ENCODE results near the gene NEBL.

The NEBL gene

DNA sequence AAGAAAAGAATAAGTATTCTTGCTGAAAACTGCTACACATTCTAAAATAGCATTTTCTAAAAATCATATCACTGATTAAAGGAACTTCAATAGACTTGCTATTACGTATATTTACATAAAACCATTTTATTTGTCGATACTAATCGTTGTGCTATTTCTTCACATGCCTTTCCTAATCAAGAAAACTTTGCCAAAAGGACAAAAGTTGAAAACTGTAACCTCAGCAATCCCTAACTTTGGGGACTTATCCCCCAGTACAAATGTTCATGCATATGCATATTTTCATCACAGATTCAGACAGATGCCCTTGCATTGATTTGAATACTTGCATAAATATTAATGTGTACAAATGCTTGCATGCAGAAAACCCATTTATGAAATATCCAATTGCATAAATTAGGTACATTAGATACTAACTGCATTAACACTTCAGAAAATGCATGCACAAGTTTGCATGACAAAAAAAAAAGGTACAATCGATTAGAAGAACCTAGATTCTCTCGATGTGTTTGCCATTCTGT, 35.6 kb upstream of the NEBL start:
- Histone ChIP-seq H3K4me1 (ENCODE audit: control insufficient read depth, insufficient read depth, low read length) (no peaks in the 10 kb centered on the region), H3K9me3 (ENCODE audit: control insufficient read depth, insufficient read depth, low read depth, low read length) (no peaks in the 10 kb centered on the region), H3K27ac (ENCODE audit: extremely low read depth, low read depth, low read length) (no peak overlapping the region), H3K36me3 (ENCODE audit: control insufficient read depth in 2 of 2, insufficient read depth in 1 of 2, low read length in 2 of 2) (no peaks in the 10 kb centered on the region), H3K4me3 (ENCODE audit: low read depth, low read length) (no peak overlapping the region)
- ChIA-PET POLR2A (no interaction called here), CTCF (no interaction called here)
- TF ChIP-seq ZNF654 (tag by site-specific recombination; IDR thresholded peaks at IDR 0.05; ENCODE audit: low read depth) (no peak), ZNF239 (tag by site-specific recombination; IDR thresholded peaks at IDR 0.05) (no peak), OVOL3 (tag by site-specific recombination; IDR thresholded peaks at IDR 0.05) (no peak), ZNF677 (tag by site-specific recombination; IDR thresholded peaks at IDR 0.05) (no peak), ZNF433 (tag by site-specific recombination; IDR thresholded peaks at IDR 0.05; ENCODE audit: low read depth) (no peak), ZNF423 (tag by site-specific recombination; IDR thresholded peaks at IDR 0.05) (no peak), MZF1 (tag by site-specific recombination; IDR thresholded peaks at IDR 0.05; ENCODE audit: borderline replicate concordance) (no peak), ZNF549 (tag by site-specific recombination; IDR thresholded peaks at IDR 0.05) (no peak)
- TF ChIP-seq, protein P1, sequence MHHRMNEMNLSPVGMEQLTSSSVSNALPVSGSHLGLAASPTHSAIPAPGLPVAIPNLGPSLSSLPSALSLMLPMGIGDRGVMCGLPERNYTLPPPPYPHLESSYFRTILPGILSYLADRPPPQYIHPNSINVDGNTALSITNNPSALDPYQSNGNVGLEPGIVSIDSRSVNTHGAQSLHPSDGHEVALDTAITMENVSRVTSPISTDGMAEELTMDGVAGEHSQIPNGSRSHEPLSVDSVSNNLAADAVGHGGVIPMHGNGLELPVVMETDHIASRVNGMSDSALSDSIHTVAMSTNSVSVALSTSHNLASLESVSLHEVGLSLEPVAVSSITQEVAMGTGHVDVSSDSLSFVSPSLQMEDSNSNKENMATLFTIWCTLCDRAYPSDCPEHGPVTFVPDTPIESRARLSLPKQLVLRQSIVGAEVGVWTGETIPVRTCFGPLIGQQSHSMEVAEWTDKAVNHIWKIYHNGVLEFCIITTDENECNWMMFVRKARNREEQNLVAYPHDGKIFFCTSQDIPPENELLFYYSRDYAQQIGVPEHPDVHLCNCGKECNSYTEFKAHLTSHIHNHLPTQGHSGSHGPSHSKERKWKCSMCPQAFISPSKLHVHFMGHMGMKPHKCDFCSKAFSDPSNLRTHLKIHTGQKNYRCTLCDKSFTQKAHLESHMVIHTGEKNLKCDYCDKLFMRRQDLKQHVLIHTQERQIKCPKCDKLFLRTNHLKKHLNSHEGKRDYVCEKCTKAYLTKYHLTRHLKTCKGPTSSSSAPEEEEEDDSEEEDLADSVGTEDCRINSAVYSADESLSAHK (tag by site-specific recombination; IDR thresholded peaks at IDR 0.05) = no peak

DNA sequence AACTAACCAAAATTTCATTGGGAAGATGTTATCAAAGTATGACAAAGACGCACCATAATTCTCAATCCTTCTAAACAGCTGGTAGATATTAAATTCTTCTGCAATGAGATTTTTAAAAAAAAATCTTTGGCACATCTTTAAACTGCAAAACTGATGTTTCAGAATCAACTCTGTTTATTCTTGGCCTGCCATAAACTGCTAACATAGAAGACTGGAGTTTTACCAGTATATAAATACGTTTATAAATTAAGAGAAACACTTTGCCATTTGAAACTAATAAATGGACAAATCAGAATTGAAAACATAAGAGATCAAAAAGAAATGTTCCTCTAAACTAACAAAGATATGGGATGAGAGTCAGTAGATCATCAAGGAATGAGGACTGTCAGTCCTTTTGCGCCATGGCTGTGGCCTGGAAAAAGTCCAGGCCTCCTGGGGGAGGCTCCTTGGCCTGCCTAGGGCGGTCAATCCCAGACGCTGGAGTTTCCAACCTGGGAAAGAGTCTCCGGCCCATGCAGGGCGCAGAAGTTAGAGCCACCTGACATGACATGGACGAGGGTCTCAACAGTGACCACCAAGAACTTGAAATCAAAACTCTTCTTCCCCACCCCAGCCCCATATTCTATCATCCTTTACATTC, 34.2 kb upstream of the NEBL start:
- no peaks in the 10 kb centered on the region for H3K9me3 ChIP-seq (ENCODE audit: control insufficient read depth, insufficient read depth, low read depth, low read length)
- H3K27ac ChIP-seq (ENCODE audit: extremely low read depth, low read depth, low read length) = no peak overlapping the region
- no peak for TF ChIP-seq ZNF785 (tag by site-specific recombination; IDR thresholded peaks at IDR 0.05)
- TF ChIP-seq ZNF404 (tag by site-specific recombination; IDR thresholded peaks at IDR 0.05) = no peak
- TF ChIP-seq ZNF133 (tag by site-specific recombination; IDR thresholded peaks at IDR 0.05) = no peak
- no peak for TF ChIP-seq ZNF302 (tag by site-specific recombination; IDR thresholded peaks at IDR 0.05; ENCODE audit: low read depth)
- no peak for TF ChIP-seq ZSCAN30 (tag by site-specific recombination; IDR thresholded peaks at IDR 0.05)
- TF ChIP-seq ZNF248 (tag by site-specific recombination; IDR thresholded peaks at IDR 0.05) = no peak
- no peak for TF ChIP-seq ZNF184 (tag by site-specific recombination; IDR thresholded peaks at IDR 0.05)
- TF ChIP-seq ZNF37A (tag by site-specific recombination; IDR thresholded peaks at IDR 0.05) = no peak
- no peak for TF ChIP-seq MEIS1 (CRISPR knock-in tag; IDR thresholded peaks at IDR 0.05; ENCODE audit: borderline replicate concordance)
- TF ChIP-seq ZNF174 (tag by site-specific recombination; IDR thresholded peaks at IDR 0.05) = no peak
- no peak for TF ChIP-seq ZNF585B (tag by site-specific recombination; IDR thresholded peaks at IDR 0.05)
- no peak for TF ChIP-seq RBAK (tag by site-specific recombination; IDR thresholded peaks at IDR 0.05)
- TF ChIP-seq ZNF366 (tag by site-specific recombination; conservative IDR thresholded peaks at IDR 0.05) = no peak
- no peak for TF ChIP-seq ZNF664 (tag by site-specific recombination; IDR thresholded peaks at IDR 0.05)
- TF ChIP-seq, protein P2, sequence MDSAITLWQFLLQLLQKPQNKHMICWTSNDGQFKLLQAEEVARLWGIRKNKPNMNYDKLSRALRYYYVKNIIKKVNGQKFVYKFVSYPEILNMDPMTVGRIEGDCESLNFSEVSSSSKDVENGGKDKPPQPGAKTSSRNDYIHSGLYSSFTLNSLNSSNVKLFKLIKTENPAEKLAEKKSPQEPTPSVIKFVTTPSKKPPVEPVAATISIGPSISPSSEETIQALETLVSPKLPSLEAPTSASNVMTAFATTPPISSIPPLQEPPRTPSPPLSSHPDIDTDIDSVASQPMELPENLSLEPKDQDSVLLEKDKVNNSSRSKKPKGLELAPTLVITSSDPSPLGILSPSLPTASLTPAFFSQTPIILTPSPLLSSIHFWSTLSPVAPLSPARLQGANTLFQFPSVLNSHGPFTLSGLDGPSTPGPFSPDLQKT (IDR thresholded peaks at IDR 0.05; ENCODE audit: borderline replicate concordance, low read depth, low read length) = no peak
- TF ChIP-seq ZEB2 (tag by site-specific recombination; IDR thresholded peaks at IDR 0.05) = no peak
- no peak for TF ChIP-seq ZNF202 (tag by site-specific recombination; IDR thresholded peaks at IDR 0.05; ENCODE audit: borderline replicate concordance)
- no peak for TF ChIP-seq ZNF48 (tag by site-specific recombination; IDR thresholded peaks at IDR 0.05)
- TF ChIP-seq, protein P3, sequence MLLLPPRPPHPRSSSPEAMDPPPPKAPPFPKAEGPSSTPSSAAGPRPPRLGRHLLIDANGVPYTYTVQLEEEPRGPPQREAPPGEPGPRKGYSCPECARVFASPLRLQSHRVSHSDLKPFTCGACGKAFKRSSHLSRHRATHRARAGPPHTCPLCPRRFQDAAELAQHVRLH (tag by site-specific recombination; IDR thresholded peaks at IDR 0.05) = no peak
- no peaks in the 10 kb centered on the region for H3K36me3 ChIP-seq (ENCODE audit: control insufficient read depth in 2 of 2, insufficient read depth in 1 of 2, low read length in 2 of 2)
- no peaks in the 10 kb centered on the region for H3K4me1 ChIP-seq (ENCODE audit: control insufficient read depth, insufficient read depth, low read length)
- CTCF ChIA-PET = no interaction called here
- no peak overlapping the region for H3K4me3 ChIP-seq (ENCODE audit: low read depth, low read length)
- POLR2A ChIA-PET = no interaction called here

All from HEK293 (cell line).